WTC11 (cell line): Measurements from ENCODE around the gene CYP3A5. TPM values are rescaled to one million over a fixed set of nuclear protein-coding genes. Genes with fewer than 3 reads are reported as not detected.

Source experiments
- ATAC-seq: fragments of 200-7000 bp; cut with Tn5 transposase; 2 replicates; pipeline ENCODE4 v1.10.0; 2021; ENCODE audit warnings: mild to moderate bottlenecking, moderate library complexity
- CTCF ChIA-PET: fragments of 300-600 bp; sonication (Branson Sonifier 250); formaldehyde crosslinking; loops from one replicate; lab custom pipeline; 2021; ENCODE audit warnings: antibody characterized with exemption; lab: Charles Lee
- POLR2A ChIA-PET: fragments of 350-600 bp; sonication (Branson Sonifier 250); formaldehyde crosslinking; loops from one replicate; lab custom pipeline; 2021; ENCODE audit warnings: antibody characterized with exemption; lab: Charles Lee
- DNase-seq: peaks from one replicate; pipeline ENCODE4 v3.0.0; 2021; ENCODE audit warnings: low spot score
- H3K27ac Mint-ChIP-seq: 2 replicates; pipeline ENCODE4 v1.8.0; 2021; ENCODE audit warnings: mixed read lengths
- H3K27me3 Mint-ChIP-seq: 2 replicates; pipeline ENCODE4 v1.8.0; 2021; ENCODE audit warnings: low read depth, mild to moderate bottlenecking, moderate library complexity, mixed read lengths
- H3K36me3 Mint-ChIP-seq: 2 replicates; pipeline ENCODE4 v1.8.0; 2021; ENCODE audit warnings: mixed read lengths
- H3K4me1 Mint-ChIP-seq: 2 replicates; pipeline ENCODE4 v1.8.0; 2022; ENCODE audit warnings: mixed read lengths
- H3K4me3 Mint-ChIP-seq: 2 replicates; pipeline ENCODE4 v1.8.0; 2021; ENCODE audit warnings: mild to moderate bottlenecking, moderate library complexity, mixed read lengths
- H3K9me3 Mint-ChIP-seq: 2 replicates; pipeline ENCODE4 v1.8.0; 2021; ENCODE audit warnings: mixed read lengths
- CDX4 ChIP-seq: fragments of 250-450 bp; sonication (Bioruptor Pico); IDR thresholded peaks from 2 replicates; pipeline ENCODE4 v1.9.0; 2021; ENCODE audit warnings: moderate library complexity, mild to moderate bottlenecking, inconsistent platforms, borderline replicate concordance
- EMX1 ChIP-seq: fragments of 250-450 bp; sonication (Bioruptor Pico); IDR thresholded peaks from 2 replicates; pipeline ENCODE4 v1.8.0; 2021; ENCODE audit warnings: mild to moderate bottlenecking
- GABPB1 ChIP-seq: sonication (generic); formaldehyde crosslinking; IDR thresholded peaks from 2 replicates; pipeline ENCODE4 v1.8.1; 2023; ENCODE audit warnings: mild to moderate bottlenecking, missing genetic modification reagents
- HMGA2 ChIP-seq: fragments of 250-450 bp; sonication (Bioruptor Pico); IDR thresholded peaks from 2 replicates; pipeline ENCODE4 v1.4.0; 2021; ENCODE audit warnings: mild to moderate bottlenecking, moderate library complexity
- IRF2 ChIP-seq: sonication (generic); formaldehyde crosslinking; IDR thresholded peaks from 2 replicates; pipeline ENCODE4 v1.8.0; 2022; ENCODE audit warnings: low read depth, missing genetic modification reagents, borderline replicate concordance
- JUN ChIP-seq: sonication (generic); formaldehyde crosslinking; IDR thresholded peaks from 2 replicates; pipeline ENCODE4 v1.8.0; 2023; ENCODE audit warnings: mild to moderate bottlenecking, missing genetic modification reagents
- NFATC4 ChIP-seq: fragments of 250-450 bp; sonication (Bioruptor Pico); IDR thresholded peaks from 2 replicates; pipeline ENCODE4 v1.9.0; 2021; ENCODE audit warnings: mild to moderate bottlenecking
- NR3C1 ChIP-seq: sonication (generic); formaldehyde crosslinking; conservative IDR thresholded peaks from 2 replicates; pipeline ENCODE4 v1.8.1; 2023; ENCODE audit warnings: low read depth, mild to moderate bottlenecking, missing genetic modification reagents
- OVOL2 ChIP-seq: fragments of 250-450 bp; sonication (Bioruptor Pico); IDR thresholded peaks from 2 replicates; pipeline ENCODE4 v1.9.0; 2021; ENCODE audit warnings: mild to moderate bottlenecking, borderline replicate concordance
- SMAD4 ChIP-seq: sonication (generic); formaldehyde crosslinking; IDR thresholded peaks from 2 replicates; pipeline ENCODE4 v1.8.0; 2022; ENCODE audit warnings: mild to moderate bottlenecking, missing genetic modification reagents
- SP1 ChIP-seq: sonication (generic); formaldehyde crosslinking; conservative IDR thresholded peaks from 2 replicates; pipeline ENCODE4 v1.8.1; 2022; ENCODE audit warnings: missing genetic modification reagents
- TCF7 ChIP-seq: sonication (generic); formaldehyde crosslinking; IDR thresholded peaks from 2 replicates; pipeline ENCODE4 v1.8.0; 2022; ENCODE audit warnings: mild to moderate bottlenecking, low read depth, missing genetic modification reagents, moderate library complexity
- ZNF121 ChIP-seq: sonication (generic); formaldehyde crosslinking; IDR thresholded peaks from 2 replicates; pipeline ENCODE4 v1.8.0; 2023; ENCODE audit warnings: missing genetic modification reagents
- ZNF138 ChIP-seq: sonication (generic); formaldehyde crosslinking; conservative IDR thresholded peaks from 2 replicates; pipeline ENCODE4 v1.8.1; 2022; ENCODE audit warnings: mild to moderate bottlenecking, moderate library complexity, missing genetic modification reagents
- ZNF219 ChIP-seq: sonication (generic); formaldehyde crosslinking; IDR thresholded peaks from 2 replicates; pipeline ENCODE4 v1.8.0; 2023; ENCODE audit warnings: missing genetic modification reagents, mild to moderate bottlenecking, borderline replicate concordance
- ZNF232 ChIP-seq: sonication (generic); formaldehyde crosslinking; IDR thresholded peaks from 2 replicates; pipeline ENCODE4 v1.8.0; 2022; ENCODE audit warnings: mild to moderate bottlenecking, missing genetic modification reagents
- ZNF396 ChIP-seq: fragments of 250-450 bp; sonication (Bioruptor Pico); IDR thresholded peaks from 2 replicates; pipeline ENCODE4 v1.8.0; 2021; ENCODE audit warnings: mild to moderate bottlenecking, moderate library complexity, borderline replicate concordance
- ZNF416 ChIP-seq: fragments of 250-450 bp; sonication (Bioruptor Pico); IDR thresholded peaks from 2 replicates; pipeline ENCODE4 v1.9.0; 2021; ENCODE audit warnings: mild to moderate bottlenecking, inconsistent platforms
- total RNA-seq: library from RNA; stranded (reverse); gene quantifications from 3 replicates; pipeline ENCODE4 v1.2.3, GENCODE V29; 2021
- TF ChIP-seq, protein P1 (sequence below): sonication (generic); formaldehyde crosslinking; IDR thresholded peaks from 2 replicates; pipeline ENCODE4 v1.8.1; 2023; ENCODE audit warnings: mild to moderate bottlenecking, missing genetic modification reagents
- TF ChIP-seq, protein P2 (sequence below): sonication (generic); formaldehyde crosslinking; IDR thresholded peaks from 2 replicates; pipeline ENCODE4 v1.8.1; 2022; ENCODE audit warnings: low read depth, mild to moderate bottlenecking, moderate library complexity, missing genetic modification reagents, borderline replicate concordance
- TF ChIP-seq, protein P3 (sequence below): sonication (generic); formaldehyde crosslinking; IDR thresholded peaks from 2 replicates; pipeline ENCODE4 v1.8.1; 2023; ENCODE audit warnings: mild to moderate bottlenecking, moderate library complexity, missing genetic modification reagents
- TF ChIP-seq, protein P4 (sequence below): fragments of 250-450 bp; sonication (Bioruptor Pico); IDR thresholded peaks from 2 replicates; pipeline ENCODE4 v1.8.0; 2021; ENCODE audit warnings: mild to moderate bottlenecking

CYP3A5 gene
- total RNA-seq, 1 experiment from 2014 or later = 0.39 TPM

- TF ChIP-seq CDX4 (CRISPR knock-in tag) = no peak
- TF ChIP-seq HMGA2 (CRISPR knock-in tag) = no peak
- no peak for TF ChIP-seq NFATC4
- no peak for TF ChIP-seq TCF7
- TF ChIP-seq ZNF232 (CRISPR knock-in tag) = no peak
Observed at GRCh38 chr7:99623091-99623693, 56.6 kb downstream of the CYP3A5 start (continued).

GRCh38 chr7:99622596-99622995 lies 57.2 kb downstream of the CYP3A5 start:
- ChIA-PET POLR2A (no interaction called here), CTCF (no interaction called here)
- H3K9me3 Mint-ChIP-seq = no peaks in the 10 kb centered on the region
- peaks cover 82% of the 10 kb centered on the region for H3K36me3 Mint-ChIP-seq
- no peak overlapping the region for H3K27ac Mint-ChIP-seq
- no peak for ATAC-seq
- H3K4me1 Mint-ChIP-seq = peaks cover 6% of the 10 kb centered on the region
- no peaks in the 10 kb centered on the region for H3K27me3 Mint-ChIP-seq
- DNase-seq = no peak
- TF ChIP-seq, protein P1, sequence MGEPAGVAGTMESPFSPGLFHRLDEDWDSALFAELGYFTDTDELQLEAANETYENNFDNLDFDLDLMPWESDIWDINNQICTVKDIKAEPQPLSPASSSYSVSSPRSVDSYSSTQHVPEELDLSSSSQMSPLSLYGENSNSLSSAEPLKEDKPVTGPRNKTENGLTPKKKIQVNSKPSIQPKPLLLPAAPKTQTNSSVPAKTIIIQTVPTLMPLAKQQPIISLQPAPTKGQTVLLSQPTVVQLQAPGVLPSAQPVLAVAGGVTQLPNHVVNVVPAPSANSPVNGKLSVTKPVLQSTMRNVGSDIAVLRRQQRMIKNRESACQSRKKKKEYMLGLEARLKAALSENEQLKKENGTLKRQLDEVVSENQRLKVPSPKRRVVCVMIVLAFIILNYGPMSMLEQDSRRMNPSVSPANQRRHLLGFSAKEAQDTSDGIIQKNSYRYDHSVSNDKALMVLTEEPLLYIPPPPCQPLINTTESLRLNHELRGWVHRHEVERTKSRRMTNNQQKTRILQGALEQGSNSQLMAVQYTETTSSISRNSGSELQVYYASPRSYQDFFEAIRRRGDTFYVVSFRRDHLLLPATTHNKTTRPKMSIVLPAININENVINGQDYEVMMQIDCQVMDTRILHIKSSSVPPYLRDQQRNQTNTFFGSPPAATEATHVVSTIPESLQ (CRISPR knock-in tag) = no peak
- no peak for TF ChIP-seq EMX1 (CRISPR knock-in tag)
- TF ChIP-seq, all 79 proteins: peak for 0
- H3K4me3 Mint-ChIP-seq = no peak overlapping the region

- no peak for DNase-seq
- H3K4me1 Mint-ChIP-seq = peaks cover 11% of the 10 kb centered on the region
- no peak for TF ChIP-seq JUN (CRISPR knock-in tag)
- TF ChIP-seq ZNF138 = no peak
- no peak for TF ChIP-seq NR3C1 (CRISPR knock-in tag)
- no peak for TF ChIP-seq HMGA2 (CRISPR knock-in tag)
- no peak for TF ChIP-seq IRF2 (CRISPR knock-in tag)
- TF ChIP-seq ZNF232 (CRISPR knock-in tag) = no peak
- TF ChIP-seq, all 79 proteins: peak for 0
- H3K27ac Mint-ChIP-seq = no peak overlapping the region
- H3K27me3 Mint-ChIP-seq = no peaks in the 10 kb centered on the region
- no peak overlapping the region for H3K4me3 Mint-ChIP-seq
- H3K9me3 Mint-ChIP-seq = no peaks in the 10 kb centered on the region
- ChIA-PET POLR2A (no interaction called here), CTCF (no interaction called here)
- H3K36me3 Mint-ChIP-seq = peaks cover 72% of the 10 kb centered on the region
- no peak for ATAC-seq
Observed at GRCh38 chr7:99621271-99621670, 58.5 kb downstream of the CYP3A5 start.

DNA sequence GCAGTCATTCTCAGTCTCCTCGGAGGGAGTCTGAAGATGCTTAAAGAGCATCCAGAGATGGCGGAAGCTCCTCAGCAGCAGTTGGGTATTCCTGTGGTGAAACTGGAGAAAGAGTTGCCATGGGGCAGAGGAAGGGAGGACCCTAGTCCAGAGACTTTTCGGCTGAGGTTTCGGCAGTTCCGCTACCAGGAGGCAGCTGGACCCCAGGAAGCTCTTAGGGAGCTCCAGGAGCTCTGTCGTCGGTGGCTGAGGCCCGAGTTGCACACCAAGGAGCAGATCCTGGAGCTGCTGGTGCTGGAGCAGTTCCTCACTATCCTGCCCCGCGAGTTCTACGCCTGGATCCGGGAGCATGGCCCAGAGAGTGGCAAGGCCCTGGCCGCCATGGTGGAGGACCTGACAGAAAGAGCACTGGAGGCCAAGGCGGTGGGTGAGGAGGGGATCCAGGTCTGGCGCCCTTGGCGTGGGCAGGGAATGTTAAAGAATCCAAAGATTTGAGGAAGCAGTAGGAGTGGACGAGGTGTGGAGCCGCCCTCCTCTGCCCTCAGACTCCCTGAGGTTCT lies 60.1 kb downstream of the CYP3A5 start:
- ATAC-seq (no peak), DNase-seq (no peak)
- Mint-ChIP-seq H3K27me3 (no peaks in the 10 kb centered on the region), H3K27ac (no peak overlapping the region), H3K4me1 (peaks cover 11% of the 10 kb centered on the region), H3K9me3 (no peaks in the 10 kb centered on the region), H3K36me3 (peaks cover 60% of the 10 kb centered on the region), H3K4me3 (no peak overlapping the region)
- ChIA-PET POLR2A (no interaction called here), CTCF (no interaction called here)
- TF ChIP-seq, protein P2, sequence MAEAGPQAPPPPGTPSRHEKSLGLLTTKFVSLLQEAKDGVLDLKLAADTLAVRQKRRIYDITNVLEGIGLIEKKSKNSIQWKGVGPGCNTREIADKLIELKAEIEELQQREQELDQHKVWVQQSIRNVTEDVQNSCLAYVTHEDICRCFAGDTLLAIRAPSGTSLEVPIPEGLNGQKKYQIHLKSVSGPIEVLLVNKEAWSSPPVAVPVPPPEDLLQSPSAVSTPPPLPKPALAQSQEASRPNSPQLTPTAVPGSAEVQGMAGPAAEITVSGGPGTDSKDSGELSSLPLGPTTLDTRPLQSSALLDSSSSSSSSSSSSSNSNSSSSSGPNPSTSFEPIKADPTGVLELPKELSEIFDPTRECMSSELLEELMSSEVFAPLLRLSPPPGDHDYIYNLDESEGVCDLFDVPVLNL (CRISPR knock-in tag) = no peak
- TF ChIP-seq ZNF121 (CRISPR knock-in tag) = no peak
- no peak for TF ChIP-seq ZNF232 (CRISPR knock-in tag)
- TF ChIP-seq ZNF219 (CRISPR knock-in tag) = no peak
- TF ChIP-seq SMAD4 (CRISPR knock-in tag) = no peak
- TF ChIP-seq, protein P3, sequence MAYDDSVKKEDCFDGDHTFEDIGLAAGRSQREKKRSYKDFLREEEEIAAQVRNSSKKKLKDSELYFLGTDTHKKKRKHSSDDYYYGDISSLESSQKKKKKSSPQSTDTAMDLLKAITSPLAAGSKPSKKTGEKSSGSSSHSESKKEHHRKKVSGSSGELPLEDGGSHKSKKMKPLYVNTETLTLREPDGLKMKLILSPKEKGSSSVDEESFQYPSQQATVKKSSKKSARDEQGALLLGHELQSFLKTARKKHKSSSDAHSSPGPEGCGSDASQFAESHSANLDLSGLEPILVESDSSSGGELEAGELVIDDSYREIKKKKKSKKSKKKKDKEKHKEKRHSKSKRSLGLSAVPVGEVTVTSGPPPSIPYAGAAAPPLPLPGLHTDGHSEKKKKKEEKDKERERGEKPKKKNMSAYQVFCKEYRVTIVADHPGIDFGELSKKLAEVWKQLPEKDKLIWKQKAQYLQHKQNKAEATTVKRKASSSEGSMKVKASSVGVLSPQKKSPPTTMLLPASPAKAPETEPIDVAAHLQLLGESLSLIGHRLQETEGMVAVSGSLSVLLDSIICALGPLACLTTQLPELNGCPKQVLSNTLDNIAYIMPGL (CRISPR knock-in tag) = no peak
- TF ChIP-seq OVOL2 = no peak
- TF ChIP-seq ZNF416 (CRISPR knock-in tag) = no peak
- TF ChIP-seq, protein P4, sequence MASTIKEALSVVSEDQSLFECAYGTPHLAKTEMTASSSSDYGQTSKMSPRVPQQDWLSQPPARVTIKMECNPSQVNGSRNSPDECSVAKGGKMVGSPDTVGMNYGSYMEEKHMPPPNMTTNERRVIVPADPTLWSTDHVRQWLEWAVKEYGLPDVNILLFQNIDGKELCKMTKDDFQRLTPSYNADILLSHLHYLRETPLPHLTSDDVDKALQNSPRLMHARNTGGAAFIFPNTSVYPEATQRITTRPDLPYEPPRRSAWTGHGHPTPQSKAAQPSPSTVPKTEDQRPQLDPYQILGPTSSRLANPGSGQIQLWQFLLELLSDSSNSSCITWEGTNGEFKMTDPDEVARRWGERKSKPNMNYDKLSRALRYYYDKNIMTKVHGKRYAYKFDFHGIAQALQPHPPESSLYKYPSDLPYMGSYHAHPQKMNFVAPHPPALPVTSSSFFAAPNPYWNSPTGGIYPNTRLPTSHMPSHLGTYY = no peak
- no peak for TF ChIP-seq GABPB1 (CRISPR knock-in tag)
- TF ChIP-seq SP1 (CRISPR knock-in tag) = no peak
- TF ChIP-seq ZNF396 (CRISPR knock-in tag) = no peak
- no peak for TF ChIP-seq IRF2 (CRISPR knock-in tag)
